ENCODE measurements around the gene DOLPP1.

DNA sequence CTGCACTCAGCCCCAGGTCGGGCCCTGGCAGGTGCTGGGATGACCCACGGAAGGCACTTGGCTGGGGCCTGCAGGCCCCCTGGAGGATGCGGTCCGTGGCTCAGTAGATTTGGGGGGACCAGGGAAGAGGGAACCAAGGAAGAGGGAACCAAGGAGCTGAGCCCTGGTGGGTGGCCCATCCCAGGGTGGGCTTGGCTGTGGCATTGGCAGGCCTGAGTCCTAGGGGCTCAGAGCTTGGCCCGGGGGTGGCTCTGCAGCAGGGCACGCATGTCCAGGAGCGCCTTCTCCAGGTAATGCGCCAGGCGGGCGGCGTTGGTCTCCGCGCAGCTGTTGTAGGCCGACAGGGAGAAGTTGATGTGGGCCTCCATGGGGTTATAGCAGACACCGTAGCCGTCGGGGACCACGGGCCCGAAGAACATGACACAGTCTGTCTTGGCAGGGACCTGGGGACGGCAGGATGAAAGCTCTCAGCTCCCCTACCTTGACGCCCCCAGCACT is 14.3 kb downstream of the DOLPP1 start:
- TF ChIP-seq POLR2AphosphoS5 (IDR thresholded peaks at IDR 0.05; ENCODE audit: low read depth, low read length) (no peak), POLR2A (IDR thresholded peaks at IDR 0.05; ENCODE audit: low read depth, low read length) (no peak), TAF1 (IDR thresholded peaks at IDR 0.05; ENCODE audit: low read depth, low read length) (no peak), SPI1 (IDR thresholded peaks at IDR 0.05; ENCODE audit: low read depth, low read length) (no peak)
